NCI-H187 (cell line): ENCODE measurements around the gene HUWE1.
"Not testable (repeated sequence)": the region's sequence is repeated elsewhere in the genome, so short reads cannot be mapped to it uniquely, and the experiment has no call there.

Experiments used
- DNase-seq, 2 experiments: peaks; one replicate each; lab custom pipeline; 2025; lab: John Stamatoyannopoulos, UW

Gene HUWE1

GRCh38 chrX:53686151-53686885 is at the start of gene HUWE1:
Gene HUWE1 (minus strand): TSS chrX:53686719. CDS start chrX:53654107, 32,612 bp downstream.
- peak; percentile 41 to 55 for DNase-seq

GRCh38 chrX:53732797-53733196 is 46.3 kb upstream of the HUWE1 start:
- DNase-seq, result no peak

- no peak for DNase-seq
Observed at GRCh38 chrX:53729751-53730150, 43.2 kb upstream of the HUWE1 start.

GRCh38 chrX:53728506-53728905 is 42.0 kb upstream of the HUWE1 start:
- DNase-seq, result no peak

GRCh38 chrX:53724872-53725271 is 38.4 kb upstream of the HUWE1 start:
- DNase-seq, result no peak

GRCh38 chrX:53723381-53723780 is 36.9 kb upstream of the HUWE1 start:
- no peak for DNase-seq

GRCh38 chrX:53721610-53722009 is 35.1 kb upstream of the HUWE1 start:
- not testable (repeated sequence) for DNase-seq

- not testable (repeated sequence) for DNase-seq
Observed at GRCh38 chrX:53719666-53720065, 33.1 kb upstream of the HUWE1 start.

- DNase-seq, result no peak
Observed at GRCh38 chrX:53718073-53718472, 31.6 kb upstream of the HUWE1 start.

- no peak for DNase-seq
Observed at GRCh38 chrX:53717205-53717604, 30.7 kb upstream of the HUWE1 start.

GRCh38 chrX:53716328-53717088 is 30.0 kb upstream of the HUWE1 start:
- DNase-seq, result no peak

GRCh38 chrX:53715346-53715924 is 28.9 kb upstream of the HUWE1 start:
- DNase-seq, result no peak

- DNase-seq, result no peak
Observed at GRCh38 chrX:53714580-53715345, 28.2 kb upstream of the HUWE1 start.

- DNase-seq, result no peak
Observed at GRCh38 chrX:53713987-53714579, 27.6 kb upstream of the HUWE1 start.

- no peak for DNase-seq
Observed at GRCh38 chrX:53711436-53711835, 24.9 kb upstream of the HUWE1 start.

- no peak for DNase-seq
Observed at GRCh38 chrX:53704854-53705253, 18.3 kb upstream of the HUWE1 start.

- DNase-seq, result no peak
Observed at GRCh38 chrX:53704294-53704693, 17.8 kb upstream of the HUWE1 start.

GRCh38 chrX:53695946-53696549 is 9.5 kb upstream of the HUWE1 start:
- DNase-seq, result no peak

- DNase-seq, result no peak
Observed at GRCh38 chrX:53694642-53695041, 8.1 kb upstream of the HUWE1 start.

GRCh38 chrX:53688300-53688699 is 1.8 kb upstream of the HUWE1 start:
- no peak for DNase-seq

- no peak for DNase-seq
Observed at GRCh38 chrX:53685711-53686110, 808 bp downstream of the HUWE1 start.
